ENCODE results near the gene MYMK.

Gene MYMK

DNA sequence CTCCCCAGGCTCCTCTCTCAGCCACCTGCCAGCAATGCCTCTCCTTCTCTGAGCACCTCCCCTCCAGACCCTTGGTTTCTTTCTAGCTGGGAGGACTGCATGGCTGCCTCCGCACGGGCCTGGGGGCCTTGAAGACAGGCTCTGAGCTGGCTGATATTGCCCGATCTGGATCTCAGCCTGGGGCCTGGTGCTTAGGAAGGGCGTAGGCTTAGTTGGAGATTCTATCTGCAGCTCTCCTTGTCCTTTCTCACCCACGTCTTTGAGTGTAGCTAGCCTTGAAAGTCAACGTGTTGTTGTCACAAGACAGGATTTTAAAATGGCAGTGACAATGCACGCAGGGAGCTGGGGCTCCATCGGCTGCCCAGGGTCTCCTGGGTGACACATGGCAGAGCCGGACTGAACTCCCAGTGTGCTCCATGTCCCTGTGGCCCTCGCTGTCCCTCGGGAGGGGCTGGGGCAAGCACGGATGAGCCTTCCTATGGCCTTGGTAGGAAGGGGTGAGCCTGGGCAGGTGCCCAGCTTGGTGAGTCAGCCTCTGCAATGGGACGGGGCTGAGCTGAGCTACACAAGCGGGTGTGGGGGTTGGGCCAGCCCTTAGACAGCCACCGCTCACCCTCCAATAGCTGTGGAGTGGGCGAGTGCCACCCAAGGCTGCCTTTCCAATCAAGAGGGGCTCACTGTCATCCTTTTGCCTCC, 19.2 kb upstream of the MYMK start:
- no peak for DNase-seq (ENCODE audit: low spot score)
- TF ChIP-seq, protein P1, sequence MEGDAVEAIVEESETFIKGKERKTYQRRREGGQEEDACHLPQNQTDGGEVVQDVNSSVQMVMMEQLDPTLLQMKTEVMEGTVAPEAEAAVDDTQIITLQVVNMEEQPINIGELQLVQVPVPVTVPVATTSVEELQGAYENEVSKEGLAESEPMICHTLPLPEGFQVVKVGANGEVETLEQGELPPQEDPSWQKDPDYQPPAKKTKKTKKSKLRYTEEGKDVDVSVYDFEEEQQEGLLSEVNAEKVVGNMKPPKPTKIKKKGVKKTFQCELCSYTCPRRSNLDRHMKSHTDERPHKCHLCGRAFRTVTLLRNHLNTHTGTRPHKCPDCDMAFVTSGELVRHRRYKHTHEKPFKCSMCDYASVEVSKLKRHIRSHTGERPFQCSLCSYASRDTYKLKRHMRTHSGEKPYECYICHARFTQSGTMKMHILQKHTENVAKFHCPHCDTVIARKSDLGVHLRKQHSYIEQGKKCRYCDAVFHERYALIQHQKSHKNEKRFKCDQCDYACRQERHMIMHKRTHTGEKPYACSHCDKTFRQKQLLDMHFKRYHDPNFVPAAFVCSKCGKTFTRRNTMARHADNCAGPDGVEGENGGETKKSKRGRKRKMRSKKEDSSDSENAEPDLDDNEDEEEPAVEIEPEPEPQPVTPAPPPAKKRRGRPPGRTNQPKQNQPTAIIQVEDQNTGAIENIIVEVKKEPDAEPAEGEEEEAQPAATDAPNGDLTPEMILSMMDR (IDR thresholded peaks at IDR 0.05; ENCODE audit: borderline replicate concordance, control extremely low read depth, extremely low read depth, insufficient read depth, missing control alignments): no peak
- in situ Hi-C loops (cut with MboI; ENCODE audit: low sequenced_read_pairs, unreplicated experiment): loop anchor here (25.0 kb wide), 1 partner anchor 193 kb away; the partner anchor contains the start of gene SARDH

DNA sequence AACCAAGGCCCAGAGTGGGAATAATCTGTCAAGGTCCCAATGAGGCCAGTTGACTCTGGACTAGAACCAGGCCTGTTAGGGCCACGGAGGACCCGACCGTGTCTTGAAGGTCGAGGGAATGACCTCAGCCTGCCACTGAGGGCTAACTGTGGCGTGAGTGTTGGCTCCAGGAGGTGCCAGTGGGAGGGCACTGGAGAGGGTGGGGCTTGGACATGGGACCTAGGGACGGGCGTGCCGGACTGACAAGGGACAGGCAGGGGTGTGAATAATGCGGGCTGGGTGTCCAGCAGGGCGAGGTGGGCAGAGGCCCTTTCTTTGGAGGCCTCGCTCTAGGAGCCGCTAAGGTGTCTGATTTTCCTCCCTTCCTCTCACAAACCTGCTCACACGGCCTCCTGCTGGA, 17.2 kb upstream of the MYMK start:
- in situ Hi-C loops (cut with MboI; ENCODE audit: low sequenced_read_pairs, unreplicated experiment): loop anchor here (25.0 kb wide), 1 partner anchor 195 kb away; the partner anchor contains the start of gene SARDH
- no peak for DNase-seq (ENCODE audit: low spot score)
- TF ChIP-seq, protein P1 (IDR thresholded peaks at IDR 0.05; ENCODE audit: borderline replicate concordance, control extremely low read depth, extremely low read depth, insufficient read depth, missing control alignments): no peak

- in situ Hi-C loops (cut with MboI; ENCODE audit: low sequenced_read_pairs, unreplicated experiment): loop anchor here (25.0 kb wide), 1 partner anchor 197 kb away; the partner anchor contains the start of gene SARDH
- DNase-seq (ENCODE audit: low spot score): peak; percentile 72
Measured at GRCh38 chr9:133540698-133541025, 15.9 kb upstream of the MYMK start.

GRCh38 chr9:133539991-133540697, 15.4 kb upstream of the MYMK start:
- in situ Hi-C loops (cut with MboI; ENCODE audit: low sequenced_read_pairs, unreplicated experiment): loop anchor here (25.0 kb wide), 1 partner anchor 197 kb away; the partner anchor contains the start of gene SARDH
- no peak for DNase-seq (ENCODE audit: low spot score)
- TF ChIP-seq, protein P1 (IDR thresholded peaks at IDR 0.05; ENCODE audit: borderline replicate concordance, control extremely low read depth, extremely low read depth, insufficient read depth, missing control alignments): no peak

More at GRCh38 chr9:133540698-133541025, 15.9 kb upstream of the MYMK start:
- TF ChIP-seq, protein P1 (IDR thresholded peaks at IDR 0.05; ENCODE audit: borderline replicate concordance, control extremely low read depth, extremely low read depth, insufficient read depth, missing control alignments): peak; percentile 20

GRCh38 chr9:133538851-133539833, 14.4 kb upstream of the MYMK start:
- in situ Hi-C loops (cut with MboI; ENCODE audit: low sequenced_read_pairs, unreplicated experiment): loop anchor here (25.0 kb wide), 1 partner anchor 198 kb away; the partner anchor contains the start of gene SARDH
- no peak for DNase-seq (ENCODE audit: low spot score)
- TF ChIP-seq, protein P1 (IDR thresholded peaks at IDR 0.05; ENCODE audit: borderline replicate concordance, control extremely low read depth, extremely low read depth, insufficient read depth, missing control alignments): no peak

DNA sequence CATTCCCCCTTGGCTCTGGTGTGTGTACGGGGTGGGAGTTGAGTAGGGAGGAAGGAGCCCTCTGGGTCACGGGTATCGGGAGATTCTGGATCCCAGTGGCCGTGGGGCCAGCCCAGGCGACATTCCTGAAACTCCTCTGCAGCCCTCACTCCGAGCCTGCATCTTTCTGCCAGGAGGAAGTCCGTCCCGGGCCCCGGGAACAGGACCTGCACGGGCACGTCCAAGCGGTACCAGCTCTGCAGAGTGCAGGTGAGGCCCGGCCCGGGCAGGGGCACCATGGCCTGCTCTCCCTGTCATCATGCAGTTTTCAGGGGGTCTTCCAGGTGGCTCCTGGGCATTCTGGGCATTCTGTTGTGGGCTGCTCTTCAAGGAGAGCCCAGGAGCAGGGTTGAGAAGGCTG, 13.4 kb upstream of the MYMK start:
- no peak for DNase-seq (ENCODE audit: low spot score)
- TF ChIP-seq, protein P1 (IDR thresholded peaks at IDR 0.05; ENCODE audit: borderline replicate concordance, control extremely low read depth, extremely low read depth, insufficient read depth, missing control alignments): no peak
- in situ Hi-C loops (cut with MboI; ENCODE audit: low sequenced_read_pairs, unreplicated experiment): loop anchor here (25.0 kb wide), 1 partner anchor 199 kb away; the partner anchor contains the start of gene SARDH
